ENCODE measurements around the gene CFP.

GRCh38 chrX:47643926-47644325, 14.2 kb upstream of the CFP start:
- no peak for TF ChIP-seq EZH2 (IDR thresholded peaks at IDR 0.05; ENCODE audit: borderline replicate concordance, insufficient read depth, low read depth, low read length, poor library complexity, severe bottlenecking)
- TF ChIP-seq, protein P1, sequence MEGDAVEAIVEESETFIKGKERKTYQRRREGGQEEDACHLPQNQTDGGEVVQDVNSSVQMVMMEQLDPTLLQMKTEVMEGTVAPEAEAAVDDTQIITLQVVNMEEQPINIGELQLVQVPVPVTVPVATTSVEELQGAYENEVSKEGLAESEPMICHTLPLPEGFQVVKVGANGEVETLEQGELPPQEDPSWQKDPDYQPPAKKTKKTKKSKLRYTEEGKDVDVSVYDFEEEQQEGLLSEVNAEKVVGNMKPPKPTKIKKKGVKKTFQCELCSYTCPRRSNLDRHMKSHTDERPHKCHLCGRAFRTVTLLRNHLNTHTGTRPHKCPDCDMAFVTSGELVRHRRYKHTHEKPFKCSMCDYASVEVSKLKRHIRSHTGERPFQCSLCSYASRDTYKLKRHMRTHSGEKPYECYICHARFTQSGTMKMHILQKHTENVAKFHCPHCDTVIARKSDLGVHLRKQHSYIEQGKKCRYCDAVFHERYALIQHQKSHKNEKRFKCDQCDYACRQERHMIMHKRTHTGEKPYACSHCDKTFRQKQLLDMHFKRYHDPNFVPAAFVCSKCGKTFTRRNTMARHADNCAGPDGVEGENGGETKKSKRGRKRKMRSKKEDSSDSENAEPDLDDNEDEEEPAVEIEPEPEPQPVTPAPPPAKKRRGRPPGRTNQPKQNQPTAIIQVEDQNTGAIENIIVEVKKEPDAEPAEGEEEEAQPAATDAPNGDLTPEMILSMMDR (IDR thresholded peaks at IDR 0.05): no peak

All from B cell (primary cell).